SK-N-MC (cell line): ENCODE data around the gene HCFC1.

Experiments used
- FOXP2 ChIP-seq: optimal IDR thresholded peaks from 2 replicates; pipeline ENCODE3; 2011; ENCODE audit warnings: mild to moderate bottlenecking, moderate library complexity; ENCODE audit not compliant: insufficient read depth; ENCODE audit errors: extremely low read length, control extremely low read depth
- POLR2AphosphoS5 ChIP-seq: IDR thresholded peaks from 2 replicates; pipeline ENCODE4 v1.6.1; 2012; ENCODE audit warnings: mild to moderate bottlenecking, low read depth, low read length, borderline replicate concordance

DNA sequence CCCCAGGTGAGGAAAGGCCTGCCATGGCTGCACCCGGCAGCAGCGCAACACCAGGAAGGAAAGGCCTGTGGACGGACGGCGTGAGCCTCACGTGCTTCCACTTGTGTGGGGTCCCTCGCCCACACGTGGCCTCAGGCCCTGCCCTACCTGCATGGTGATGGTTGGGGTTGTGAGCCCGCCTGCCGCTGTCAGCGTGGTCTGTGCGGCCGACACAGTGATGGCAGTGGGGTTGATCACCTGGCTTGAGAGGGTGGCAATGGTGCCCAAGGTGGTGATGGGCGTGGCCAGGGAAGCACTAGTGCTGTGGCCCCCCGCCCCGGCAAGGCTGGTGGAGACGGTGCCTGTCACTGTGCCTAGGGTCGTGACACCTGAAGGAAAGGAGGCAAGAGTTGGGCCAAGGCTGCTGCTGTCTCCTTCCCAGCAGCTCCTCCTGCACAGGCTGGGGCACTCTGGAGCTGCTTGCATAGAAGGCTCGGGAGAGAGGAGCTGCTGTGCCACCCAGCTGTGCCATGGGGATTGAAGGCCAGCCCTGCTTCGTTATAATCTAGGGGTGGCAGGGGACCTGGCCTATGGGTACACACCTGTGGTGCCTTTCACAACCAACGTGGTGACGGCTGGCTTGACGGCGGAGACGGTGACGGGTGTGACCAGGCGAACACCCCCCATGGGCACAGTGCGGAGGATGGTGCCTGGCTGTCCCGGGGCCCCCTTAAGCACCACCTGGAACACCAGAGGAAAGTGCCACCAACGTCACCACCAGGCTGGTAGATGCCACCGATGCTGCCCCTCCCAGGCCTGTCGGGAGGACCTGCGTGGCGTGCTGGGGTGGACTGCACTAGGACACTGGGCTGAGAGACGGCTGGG is 15.3 kb downstream of the HCFC1 start:
- TF ChIP-seq FOXP2 (no peak), POLR2AphosphoS5 (no peak)
